ENCODE results near the gene URI1.

GRCh38 chr19:29942404-29943261 lies 594 bp downstream of the URI1 start:
- no peak for TF ChIP-seq POLR2A (IDR thresholded peaks at IDR 0.05)
- TF ChIP-seq, protein P1, sequence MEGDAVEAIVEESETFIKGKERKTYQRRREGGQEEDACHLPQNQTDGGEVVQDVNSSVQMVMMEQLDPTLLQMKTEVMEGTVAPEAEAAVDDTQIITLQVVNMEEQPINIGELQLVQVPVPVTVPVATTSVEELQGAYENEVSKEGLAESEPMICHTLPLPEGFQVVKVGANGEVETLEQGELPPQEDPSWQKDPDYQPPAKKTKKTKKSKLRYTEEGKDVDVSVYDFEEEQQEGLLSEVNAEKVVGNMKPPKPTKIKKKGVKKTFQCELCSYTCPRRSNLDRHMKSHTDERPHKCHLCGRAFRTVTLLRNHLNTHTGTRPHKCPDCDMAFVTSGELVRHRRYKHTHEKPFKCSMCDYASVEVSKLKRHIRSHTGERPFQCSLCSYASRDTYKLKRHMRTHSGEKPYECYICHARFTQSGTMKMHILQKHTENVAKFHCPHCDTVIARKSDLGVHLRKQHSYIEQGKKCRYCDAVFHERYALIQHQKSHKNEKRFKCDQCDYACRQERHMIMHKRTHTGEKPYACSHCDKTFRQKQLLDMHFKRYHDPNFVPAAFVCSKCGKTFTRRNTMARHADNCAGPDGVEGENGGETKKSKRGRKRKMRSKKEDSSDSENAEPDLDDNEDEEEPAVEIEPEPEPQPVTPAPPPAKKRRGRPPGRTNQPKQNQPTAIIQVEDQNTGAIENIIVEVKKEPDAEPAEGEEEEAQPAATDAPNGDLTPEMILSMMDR (IDR thresholded peaks at IDR 0.05) = peak in 1 of 4 experiments; percentile 12

Measured in sigmoid colon (tissue), 3 donors.